Neural progenitor cell (in vitro differentiated cells): Measurements from ENCODE around the gene ZC3H8. TPM values are rescaled to one million over a fixed set of nuclear protein-coding genes. Genes with fewer than 3 reads are reported as not detected.

Source experiments
- DNase-seq: peaks from one replicate; pipeline ENCODE4 v3.0.0-alpha.2; 2016; ENCODE audit warnings: low spot score
- H2AFZ ChIP-seq: fragments of 200-600 bp; sonication (generic); replicated peaks from 2 replicates; pipeline ENCODE4 v1.6.1; 2016; ENCODE audit warnings: antibody characterized with exemption
- H3F3A ChIP-seq: fragments of 200-600 bp; sonication (generic); 2 replicates; pipeline ENCODE4 v1.6.1; 2016; ENCODE audit warnings: antibody characterized with exemption, low read depth
- H3K27ac ChIP-seq: fragments of 200-600 bp; sonication (generic); 2 replicates; pipeline ENCODE4 v1.5.1; 2016; ENCODE audit warnings: mild to moderate bottlenecking
- H3K27me3 ChIP-seq: fragments of 200-600 bp; sonication (generic); 2 replicates; pipeline ENCODE4 v1.6.1; 2016; ENCODE audit warnings: mild to moderate bottlenecking, moderate library complexity
- H3K36me3 ChIP-seq: fragments of 200-600 bp; sonication (generic); 2 replicates; pipeline ENCODE4 v1.5.1; 2016
- H3K4me1 ChIP-seq: fragments of 200-600 bp; sonication (generic); 2 replicates; pipeline ENCODE4 v1.6.1; 2016; ENCODE audit warnings: mixed run types
- H3K4me2 ChIP-seq: fragments of 200-600 bp; sonication (generic); 2 replicates; pipeline ENCODE4 v1.6.1; 2016
- H3K4me3 ChIP-seq: fragments of 200-600 bp; sonication (generic); 2 replicates; pipeline ENCODE4 v1.5.1; 2016
- H3K79me2 ChIP-seq: fragments of 200-600 bp; sonication (generic); 2 replicates; pipeline ENCODE4 v1.6.1; 2016; ENCODE audit warnings: low read depth
- H3K9ac ChIP-seq: fragments of 200-600 bp; sonication (generic); 2 replicates; pipeline ENCODE4 v1.6.1; 2016
- H3K9me3 ChIP-seq: fragments of 200-600 bp; sonication (generic); 2 replicates; pipeline ENCODE4 v1.5.1; 2016; ENCODE audit warnings: low read depth
- H4K20me1 ChIP-seq: fragments of 200-600 bp; sonication (generic); 2 replicates; pipeline ENCODE4 v1.6.1; 2016; ENCODE audit warnings: low read depth
- H3K27ac Mint-ChIP-seq: 3 replicates; pipeline ENCODE4 v1.8.0; 2021; ENCODE audit warnings: mixed read lengths
- H3K27me3 Mint-ChIP-seq: 2 replicates; pipeline ENCODE4 v1.8.0; 2022; ENCODE audit warnings: low read depth, mild to moderate bottlenecking, inconsistent platforms, moderate library complexity, mixed read lengths; ENCODE audit not compliant: insufficient read depth
- H3K36me3 Mint-ChIP-seq: 3 replicates; pipeline ENCODE4 v1.8.0; 2021; ENCODE audit warnings: mixed read lengths
- H3K4me1 Mint-ChIP-seq: 3 replicates; pipeline ENCODE4 v1.8.0; 2021; ENCODE audit warnings: mixed read lengths
- H3K4me3 Mint-ChIP-seq: 3 replicates; pipeline ENCODE4 v1.8.0; 2021; ENCODE audit warnings: mild to moderate bottlenecking, moderate library complexity, mixed read lengths
- H3K9me3 Mint-ChIP-seq: 3 replicates; pipeline ENCODE4 v1.8.0; 2020; ENCODE audit warnings: mixed read lengths
- CTCF ChIP-seq: fragments of 200-600 bp; sonication (generic); IDR thresholded peaks from 2 replicates; pipeline ENCODE4 v1.5.1; 2017; ENCODE audit warnings: antibody characterized with exemption, mild to moderate bottlenecking
- EZH2 ChIP-seq: fragments of 200-600 bp; sonication (generic); IDR thresholded peaks from 2 replicates; pipeline ENCODE4 v1.6.1; 2017; ENCODE audit warnings: antibody characterized with exemption, mild to moderate bottlenecking, moderate library complexity
- EZH2phosphoT487 ChIP-seq: fragments of 200-600 bp; sonication (generic); IDR thresholded peaks from 2 replicates; pipeline ENCODE4 v1.6.1; 2017; ENCODE audit warnings: antibody characterized with exemption
- total RNA-seq: library from RNA; depleted of rRNA; stranded (reverse); fragments of >200 nt; gene quantifications from 2 replicates; pipeline ENCODE4 v1.2.3, GENCODE V29; 2015; ENCODE audit warnings: low replicate concordance

The ZC3H8 gene
- total RNA-seq, 1 donor from 2014 or later = 14.2 TPM

DNA sequence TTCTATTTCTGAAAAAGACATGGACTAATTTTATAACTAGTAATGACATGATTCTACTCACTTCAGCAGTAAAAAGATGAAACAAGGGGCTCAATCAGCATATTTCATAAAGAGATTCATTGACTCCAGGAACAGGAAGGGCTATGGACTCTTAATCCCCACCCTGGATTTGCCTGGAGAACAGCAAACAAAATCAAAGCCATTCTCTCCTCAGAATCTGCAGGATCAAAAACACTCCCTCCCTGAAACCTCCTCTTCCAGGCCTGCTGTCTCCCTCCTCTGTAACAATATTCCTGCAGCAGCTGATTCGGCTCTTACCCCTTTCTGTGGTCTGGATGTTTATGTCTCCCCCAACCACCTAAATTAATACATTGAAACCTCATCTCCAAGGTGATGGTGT is 57.0 kb downstream of the ZC3H8 start:
- Mint-ChIP-seq H3K9me3 (peaks cover 6% of the 10 kb centered on the region), H3K27ac (no peak overlapping the region), H3K27me3 (peaks cover 4% of the 10 kb centered on the region), H3K36me3 (peaks cover 7% of the 10 kb centered on the region), H3K4me3 (no peak overlapping the region), H3K4me1 (peaks cover 15% of the 10 kb centered on the region)
- H3K4me3 ChIP-seq = no peak overlapping the region
- H3K9me3 ChIP-seq = no peaks in the 10 kb centered on the region
- H3F3A ChIP-seq = no peaks in the 10 kb centered on the region
- H3K27ac ChIP-seq = no peak overlapping the region
- H3K79me2 ChIP-seq = no peaks in the 10 kb centered on the region
- no peak for TF ChIP-seq EZH2
- no peak for TF ChIP-seq EZH2phosphoT487
- no peak for TF ChIP-seq CTCF
- no peaks in the 10 kb centered on the region for H3K36me3 ChIP-seq
- no peaks in the 10 kb centered on the region for H3K27me3 ChIP-seq
- H3K4me2 ChIP-seq = no peak overlapping the region
- no peaks in the 10 kb centered on the region for H4K20me1 ChIP-seq
- H3K4me1 ChIP-seq = no peaks in the 10 kb centered on the region
- DNase-seq = no peak
- H2AFZ ChIP-seq = no peak overlapping the region
- no peak overlapping the region for H3K9ac ChIP-seq

- Mint-ChIP-seq H3K9me3 (peaks cover 4% of the 10 kb centered on the region), H3K27ac (no peak overlapping the region), H3K4me1 (peaks cover 15% of the 10 kb centered on the region), H3K27me3 (peaks cover 4% of the 10 kb centered on the region), H3K4me3 (no peak overlapping the region), H3K36me3 (peaks cover 10% of the 10 kb centered on the region)
- no peak overlapping the region for H2AFZ ChIP-seq
- H3K36me3 ChIP-seq = no peaks in the 10 kb centered on the region
- no peaks in the 10 kb centered on the region for H3F3A ChIP-seq
- H3K4me3 ChIP-seq = no peak overlapping the region
- H3K27me3 ChIP-seq = no peaks in the 10 kb centered on the region
- H3K9ac ChIP-seq = no peak overlapping the region
- no peaks in the 10 kb centered on the region for H3K79me2 ChIP-seq
- no peak for TF ChIP-seq EZH2
- TF ChIP-seq CTCF = no peak
- TF ChIP-seq EZH2phosphoT487 = no peak
- DNase-seq = no peak
- no peaks in the 10 kb centered on the region for H4K20me1 ChIP-seq
- H3K4me1 ChIP-seq = no peaks in the 10 kb centered on the region
- H3K27ac ChIP-seq = no peak overlapping the region
- H3K4me2 ChIP-seq = no peak overlapping the region
- no peaks in the 10 kb centered on the region for H3K9me3 ChIP-seq
Observed at GRCh38 chr2:112195950-112196349, 58.9 kb downstream of the ZC3H8 start.

DNA sequence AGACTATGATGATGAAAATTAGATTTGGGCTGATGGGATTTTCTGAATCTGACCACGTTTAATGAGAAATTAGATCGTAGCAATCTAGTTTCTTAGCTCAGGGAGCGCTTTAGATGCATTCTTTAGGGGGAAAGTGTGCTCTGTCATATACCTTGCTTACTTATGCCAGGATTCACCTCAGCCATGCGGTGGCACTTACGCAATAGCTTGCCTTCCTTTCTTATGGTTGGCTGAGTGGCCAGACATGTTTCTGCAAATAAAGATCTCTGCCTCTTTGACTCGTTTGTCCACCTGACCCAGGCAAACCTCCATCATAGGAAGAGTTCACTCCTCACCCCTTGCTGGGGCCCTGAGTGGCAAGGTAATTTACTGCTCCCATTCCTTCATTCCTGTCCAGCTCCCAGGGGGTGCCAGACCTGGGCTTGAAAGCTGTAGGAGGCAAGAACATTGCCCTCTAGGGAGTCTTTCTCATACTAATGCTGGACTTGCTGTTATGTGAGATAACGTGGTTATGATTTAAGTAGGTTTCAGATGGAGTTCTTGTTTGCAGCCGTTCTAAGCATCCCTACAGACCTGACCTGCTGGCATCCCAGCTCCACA is 59.6 kb downstream of the ZC3H8 start:
- Histone ChIP-seq H3K9me3 (no peaks in the 10 kb centered on the region), H3K27ac (no peak overlapping the region), H3K4me2 (no peak overlapping the region), H3K4me3 (no peak overlapping the region), H3K4me1 (no peaks in the 10 kb centered on the region), H3F3A (no peaks in the 10 kb centered on the region), H2AFZ (no peak overlapping the region), H3K9ac (no peak overlapping the region), H4K20me1 (no peaks in the 10 kb centered on the region), H3K36me3 (no peaks in the 10 kb centered on the region), H3K79me2 (no peaks in the 10 kb centered on the region), H3K27me3 (no peaks in the 10 kb centered on the region)
- peaks cover 15% of the 10 kb centered on the region for H3K4me1 Mint-ChIP-seq
- peaks cover 3% of the 10 kb centered on the region for H3K9me3 Mint-ChIP-seq
- no peak for TF ChIP-seq CTCF
- TF ChIP-seq EZH2 = no peak
- TF ChIP-seq EZH2phosphoT487 = no peak
- H3K27ac Mint-ChIP-seq = no peak overlapping the region
- DNase-seq = no peak
- H3K36me3 Mint-ChIP-seq = peaks cover 12% of the 10 kb centered on the region
- no peak overlapping the region for H3K4me3 Mint-ChIP-seq
- peaks cover 4% of the 10 kb centered on the region for H3K27me3 Mint-ChIP-seq
